ENCODE results near the gene AP3S2.
"Not testable (repeated sequence)": the region's sequence is repeated elsewhere in the genome, so short reads cannot be mapped to it uniquely, and the experiment has no call there.

Gene AP3S2

DNA sequence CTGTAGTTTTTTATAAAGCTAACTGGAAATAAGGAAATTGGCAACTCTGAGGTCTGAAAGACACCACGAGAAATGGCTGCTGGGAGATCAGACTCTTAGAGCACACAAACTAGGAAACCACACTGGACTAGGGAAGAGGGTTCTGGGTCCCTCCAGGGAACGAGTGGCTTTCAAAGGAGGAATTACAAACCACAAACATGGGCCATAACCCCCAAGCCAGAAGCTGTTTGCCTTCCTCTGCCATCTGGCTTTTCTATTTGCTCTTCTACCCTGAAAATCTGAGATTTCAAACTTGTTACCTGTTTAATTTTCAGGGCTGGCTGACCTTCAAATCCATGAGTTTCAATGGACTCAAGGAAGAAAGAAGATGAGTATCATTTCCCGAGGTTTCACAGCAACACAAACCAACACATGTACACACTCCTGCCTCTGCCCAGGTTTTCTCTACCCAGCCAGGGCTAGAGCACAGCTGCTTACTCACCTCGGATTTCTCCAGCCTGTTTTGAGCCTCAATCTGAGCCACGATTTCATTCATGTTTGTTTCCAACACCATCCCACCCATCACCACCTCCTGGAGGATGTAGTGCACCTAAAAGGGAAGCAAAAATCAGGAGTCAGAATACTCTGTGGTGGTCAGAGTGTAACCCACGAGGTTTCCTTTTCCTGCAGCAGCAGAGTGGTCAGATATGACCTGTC, 56.5 kb downstream of the AP3S2 start:
- H3K27ac ChIP-seq, result peak overlapping the region; percentile 82
- DNase-seq (ENCODE audit: low spot score), result no peak
- POLR2A ChIA-PET (ENCODE audit: low non-redundant PET), result no interaction called here
- TF ChIP-seq, protein P1, sequence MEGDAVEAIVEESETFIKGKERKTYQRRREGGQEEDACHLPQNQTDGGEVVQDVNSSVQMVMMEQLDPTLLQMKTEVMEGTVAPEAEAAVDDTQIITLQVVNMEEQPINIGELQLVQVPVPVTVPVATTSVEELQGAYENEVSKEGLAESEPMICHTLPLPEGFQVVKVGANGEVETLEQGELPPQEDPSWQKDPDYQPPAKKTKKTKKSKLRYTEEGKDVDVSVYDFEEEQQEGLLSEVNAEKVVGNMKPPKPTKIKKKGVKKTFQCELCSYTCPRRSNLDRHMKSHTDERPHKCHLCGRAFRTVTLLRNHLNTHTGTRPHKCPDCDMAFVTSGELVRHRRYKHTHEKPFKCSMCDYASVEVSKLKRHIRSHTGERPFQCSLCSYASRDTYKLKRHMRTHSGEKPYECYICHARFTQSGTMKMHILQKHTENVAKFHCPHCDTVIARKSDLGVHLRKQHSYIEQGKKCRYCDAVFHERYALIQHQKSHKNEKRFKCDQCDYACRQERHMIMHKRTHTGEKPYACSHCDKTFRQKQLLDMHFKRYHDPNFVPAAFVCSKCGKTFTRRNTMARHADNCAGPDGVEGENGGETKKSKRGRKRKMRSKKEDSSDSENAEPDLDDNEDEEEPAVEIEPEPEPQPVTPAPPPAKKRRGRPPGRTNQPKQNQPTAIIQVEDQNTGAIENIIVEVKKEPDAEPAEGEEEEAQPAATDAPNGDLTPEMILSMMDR (conservative IDR thresholded peaks at IDR 0.05; ENCODE audit: low read depth), result no peak
- CTCF ChIA-PET, result interaction anchor here (0.5 to 2.6 kb wide), 4 partner anchors 37 to 192 kb away, joined by 3 to 12 read pairs (median 6); no protein-coding TSS in a partner anchor

DNA sequence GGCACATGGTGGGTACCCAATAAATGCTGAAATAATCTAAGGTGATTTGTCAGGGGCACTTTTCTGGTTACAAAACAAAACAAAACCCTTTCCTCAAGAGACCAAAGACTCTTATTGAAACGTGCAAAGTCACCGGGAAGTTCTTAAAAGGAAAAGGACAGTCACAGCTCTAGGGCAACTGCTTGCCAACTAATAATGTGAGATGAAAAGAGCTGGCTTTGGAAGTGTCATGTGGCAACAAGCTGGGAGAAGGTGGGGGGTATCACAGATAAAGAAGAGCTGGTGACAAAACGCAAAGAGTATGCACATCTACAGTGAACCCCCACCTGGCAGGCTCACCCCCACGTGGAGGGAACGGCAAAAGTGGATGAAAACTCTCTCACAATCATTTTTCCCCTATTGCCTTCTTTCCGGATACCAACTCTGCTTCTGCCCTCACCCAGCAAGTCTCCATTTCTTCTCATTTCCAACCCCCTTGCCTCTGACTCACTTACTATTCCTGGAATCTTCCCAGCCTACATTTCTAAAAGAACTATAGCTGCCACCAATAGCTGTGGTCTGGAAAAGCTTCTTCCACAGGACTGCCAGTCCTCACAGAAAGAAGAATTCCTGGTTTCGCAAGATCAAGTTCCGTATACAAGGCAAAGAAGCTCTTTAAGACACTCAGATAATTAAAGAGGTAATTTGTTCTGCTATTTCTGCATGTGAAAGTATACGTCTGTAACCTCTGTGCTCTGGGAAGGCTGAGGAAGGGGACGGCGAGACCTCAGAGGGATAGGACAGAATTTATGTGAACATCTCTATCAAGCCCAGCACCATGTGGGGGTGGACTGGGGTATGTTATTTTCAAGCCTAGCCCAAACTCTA, 57.3 kb downstream of the AP3S2 start:
- POLR2A ChIA-PET (ENCODE audit: low non-redundant PET), result interaction anchor here (0.6 kb wide), 1 partner anchor 15 kb away, joined by 3 read pairs; no protein-coding TSS in a partner anchor
- CTCF ChIA-PET, result interaction anchor here (0.5 to 2.6 kb wide), 6 partner anchors 11 to 191 kb away, joined by 3 to 12 read pairs (median 4); no protein-coding TSS in a partner anchor
- TF ChIP-seq, protein P1 (conservative IDR thresholded peaks at IDR 0.05; ENCODE audit: low read depth), result no peak
- DNase-seq (ENCODE audit: low spot score), result peak; percentile 95
- H3K27ac ChIP-seq, result peak overlapping the region; percentile 82

DNA sequence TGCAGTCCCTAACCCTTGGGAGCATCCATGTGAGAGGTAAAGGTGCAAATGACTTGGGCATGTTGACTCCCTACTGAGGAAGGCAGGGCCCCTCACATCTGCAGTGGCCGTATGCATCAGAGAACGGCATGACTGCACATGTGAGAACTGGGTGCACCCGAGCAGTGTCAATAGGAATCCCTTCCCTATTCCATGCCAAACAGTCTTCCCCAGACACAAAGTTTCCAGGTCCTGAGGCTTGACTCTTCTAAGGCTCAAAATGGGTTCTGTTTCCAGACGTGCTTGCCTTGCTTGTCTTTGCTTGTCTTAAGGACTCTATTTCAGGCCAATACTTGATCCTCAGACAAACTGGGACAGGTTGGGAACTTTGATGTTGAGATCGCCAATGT, 58.6 kb downstream of the AP3S2 start:
- ChIA-PET POLR2A (ENCODE audit: low non-redundant PET) (no interaction called here), CTCF (no interaction called here)
- peak overlapping the region; percentile 82 for H3K27ac ChIP-seq
- no peak for DNase-seq (ENCODE audit: low spot score)
- TF ChIP-seq, protein P1 (conservative IDR thresholded peaks at IDR 0.05; ENCODE audit: low read depth), result no peak

DNA sequence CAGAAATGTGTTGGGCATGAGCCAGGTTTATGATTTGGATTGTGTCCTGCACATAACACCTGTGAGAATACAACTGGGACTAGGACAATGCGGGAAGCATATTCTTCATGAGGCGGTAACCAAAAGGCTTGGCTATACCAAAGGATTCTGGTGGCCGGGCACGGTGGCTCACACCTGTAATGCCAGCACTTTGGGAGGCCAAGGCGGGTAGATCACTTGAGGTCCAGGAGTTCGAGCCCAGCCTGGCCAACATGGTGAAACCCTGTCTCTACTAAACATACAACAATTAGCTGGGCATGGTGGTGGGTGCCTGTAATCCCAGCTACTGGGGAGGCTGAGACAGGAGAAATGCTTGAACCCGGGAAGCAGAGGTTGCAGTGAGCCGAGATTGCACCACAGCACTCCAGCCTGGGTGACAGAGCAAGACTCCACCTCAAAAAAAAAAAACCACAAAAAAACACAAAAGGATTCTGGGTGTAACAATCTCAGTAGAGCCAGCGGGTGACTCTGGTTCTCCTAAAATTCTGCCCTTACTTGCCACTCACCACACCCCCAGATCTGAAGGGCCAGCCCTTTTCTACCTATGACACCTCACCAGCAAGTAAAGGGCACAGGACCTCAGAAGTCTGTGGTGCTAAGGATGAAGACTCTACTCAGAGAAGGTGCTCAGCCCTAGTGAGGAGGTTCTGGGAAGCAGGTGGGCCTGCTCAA, 59.2 kb downstream of the AP3S2 start:
- DNase-seq (ENCODE audit: low spot score); POLR2A ChIA-PET (ENCODE audit: low non-redundant PET); CTCF ChIA-PET: not testable (repeated sequence)
- H3K27ac ChIP-seq, result peak overlapping the region; percentile 82

DNA sequence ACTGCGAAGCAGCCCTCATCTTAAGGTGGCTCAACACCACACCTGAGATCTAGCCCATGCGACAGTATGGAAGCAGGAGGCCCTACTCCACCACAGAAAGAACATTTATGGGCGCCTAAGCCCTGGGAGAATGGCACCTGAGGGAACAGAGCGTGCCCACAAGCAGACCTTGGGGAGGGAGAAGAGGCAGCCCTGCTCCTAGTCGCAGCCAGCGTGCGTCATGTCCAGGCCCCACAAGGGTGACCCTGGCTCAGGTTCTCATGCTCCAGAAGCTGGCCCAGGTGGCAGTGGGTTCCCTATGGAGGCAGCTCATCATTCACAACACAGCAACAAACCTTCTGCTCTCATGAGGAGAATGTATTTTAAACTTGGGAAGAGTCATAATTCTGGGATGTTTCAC, 59.8 kb downstream of the AP3S2 start:
- TF ChIP-seq, protein P1 (conservative IDR thresholded peaks at IDR 0.05; ENCODE audit: low read depth), result no peak
- ChIA-PET POLR2A (ENCODE audit: low non-redundant PET) (no interaction called here), CTCF (no interaction called here)
- DNase-seq (ENCODE audit: low spot score), result no peak
- H3K27ac ChIP-seq, result peak overlapping the region; percentile 82

DNA sequence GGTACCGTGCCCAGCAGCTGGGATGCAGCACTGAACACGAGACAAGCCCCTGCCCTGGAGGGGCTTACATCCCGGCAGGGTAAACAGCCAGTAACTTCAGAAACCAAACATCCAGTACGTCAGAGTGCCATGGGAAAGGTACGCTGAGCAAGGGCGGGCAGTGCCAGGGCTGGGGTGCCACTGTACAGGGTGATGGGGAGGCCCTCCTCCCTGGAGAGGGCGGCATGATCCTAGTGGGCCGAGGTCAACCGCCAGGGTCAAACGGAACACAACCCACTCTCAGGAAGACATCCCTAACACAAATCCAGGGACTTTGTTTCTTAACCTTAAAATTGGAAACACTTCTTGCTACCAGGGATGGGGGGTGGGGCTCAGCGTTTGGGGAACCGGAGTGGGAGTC, 63.2 kb downstream of the AP3S2 start:
- TF ChIP-seq, protein P1 (conservative IDR thresholded peaks at IDR 0.05; ENCODE audit: low read depth), result no peak
- ChIA-PET CTCF (no interaction called here), POLR2A (ENCODE audit: low non-redundant PET) (no interaction called here)
- no peak overlapping the region for H3K27ac ChIP-seq
- DNase-seq (ENCODE audit: low spot score), result no peak
